HG03460 (cell line): ENCODE results near the gene CKLF.

Source experiments
- ATAC-seq: cut with Tn5 transposase; IDR thresholded peaks from one replicate; pipeline ENCODE4 v1.9.1; 2021; ENCODE audit not compliant: unreplicated experiment

The CKLF gene

DNA sequence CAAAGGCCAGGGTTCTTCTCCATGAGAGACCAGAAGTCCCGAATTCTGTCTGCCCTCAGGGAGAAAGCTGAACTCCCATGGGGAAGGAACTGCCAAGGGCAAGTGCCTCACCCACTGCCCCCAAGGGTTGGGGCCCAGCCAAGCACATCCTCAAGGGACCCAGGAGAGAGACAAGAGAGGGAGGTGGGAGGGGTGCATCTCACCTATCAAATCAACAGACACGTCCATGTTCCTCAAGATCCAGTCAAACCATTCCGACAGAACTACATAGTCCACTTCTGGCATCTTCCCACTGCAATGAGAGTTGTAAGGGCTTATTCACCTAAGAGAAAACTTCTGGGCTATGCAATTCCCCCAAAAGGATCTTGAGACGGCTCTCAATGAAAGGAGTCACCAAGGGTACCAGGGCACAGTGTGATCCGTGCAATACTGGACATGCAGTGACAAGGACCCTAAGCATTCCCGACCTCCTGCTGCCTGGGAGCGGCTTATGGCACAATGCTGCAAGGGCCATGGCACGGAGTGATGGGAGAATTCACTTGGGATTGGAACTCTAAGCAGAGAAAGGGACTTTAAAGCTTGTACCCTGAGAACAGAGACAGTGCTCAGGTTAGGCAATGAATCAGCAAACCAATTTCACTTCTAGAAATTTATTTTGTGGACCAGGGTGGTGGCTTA is 34.7 kb upstream of the CKLF start:
- no peak for ATAC-seq

DNA sequence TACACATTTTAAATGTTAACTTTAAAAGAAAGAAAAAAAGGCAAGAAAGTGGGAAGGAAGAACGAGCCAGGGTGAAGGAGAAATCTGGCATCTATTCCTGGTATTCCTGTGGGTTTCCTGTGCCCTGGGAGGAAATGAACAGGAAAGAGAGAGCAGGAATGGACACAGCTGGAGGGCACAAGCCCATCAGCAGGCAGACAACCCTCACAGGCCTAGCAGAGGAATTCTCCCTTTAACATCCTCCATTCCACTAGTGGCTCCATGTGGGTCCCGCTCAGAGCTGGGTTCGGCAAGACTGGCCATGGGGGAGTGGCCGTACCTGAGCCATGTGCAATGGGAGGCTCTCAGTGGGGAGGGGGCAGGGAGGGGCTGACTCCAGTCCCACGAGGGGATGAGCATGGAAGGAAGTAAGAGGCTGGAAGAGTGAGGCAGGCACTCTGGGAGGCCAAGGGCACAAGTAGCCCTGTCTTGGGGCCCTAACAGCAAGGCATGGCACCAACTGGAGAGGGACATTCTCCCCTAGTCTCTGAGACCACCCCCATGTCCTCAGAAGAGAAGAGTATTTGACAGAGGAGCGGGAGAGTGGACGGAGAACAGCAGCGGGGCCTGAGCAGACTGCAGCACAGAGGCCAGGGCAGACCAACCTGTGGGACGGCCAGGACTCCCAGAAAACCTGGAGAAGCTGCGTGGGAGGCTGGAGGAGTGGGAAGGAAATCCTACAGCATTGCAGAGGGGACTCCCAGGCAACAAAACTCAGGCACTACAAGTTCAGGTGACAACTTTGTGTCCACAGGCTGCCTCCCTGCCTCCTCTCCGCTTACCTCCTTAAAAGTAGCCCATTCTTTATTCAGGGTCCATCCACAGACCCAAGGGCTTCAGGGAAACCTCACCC is 32.6 kb upstream of the CKLF start:
- no peak for ATAC-seq

DNA sequence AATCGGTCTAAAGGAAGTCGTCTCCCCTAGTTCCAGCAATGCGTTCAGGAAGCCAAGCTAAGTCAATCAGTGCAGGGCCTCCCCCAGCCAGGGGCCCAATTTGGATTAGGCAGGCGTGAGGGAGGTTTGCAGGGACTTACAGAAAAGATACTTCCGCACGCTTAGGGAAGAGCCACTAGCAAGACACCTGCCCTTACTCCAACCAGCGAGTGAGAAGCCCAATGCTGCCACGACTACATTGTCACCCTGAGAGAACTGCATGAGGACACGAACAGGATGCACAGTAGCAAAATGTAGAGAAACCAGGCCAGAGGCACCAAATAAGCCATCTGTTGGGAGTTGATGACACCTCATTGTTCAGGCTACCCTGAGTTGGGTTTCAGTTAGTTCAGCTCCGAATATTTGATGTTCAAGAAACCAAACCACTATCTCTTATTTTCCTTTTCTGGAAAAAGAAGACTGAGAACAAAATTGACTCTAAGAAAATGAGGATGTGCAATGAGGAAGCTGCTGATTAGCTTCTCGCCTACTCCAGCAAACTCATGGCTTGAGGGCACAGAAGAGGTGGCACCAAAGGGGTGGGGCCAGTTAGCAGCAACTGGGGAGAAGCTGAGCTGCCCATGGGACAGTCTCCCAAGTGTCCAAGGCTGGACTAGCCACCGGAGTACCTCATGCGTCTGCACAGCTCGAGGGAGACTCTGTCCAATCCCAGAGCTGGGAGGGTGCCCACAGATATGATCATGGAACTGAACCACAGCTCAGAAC is 31.8 kb upstream of the CKLF start:
- no peak for ATAC-seq

GRCh38 chr16:66521252-66521713 is 31.1 kb upstream of the CKLF start:
- ATAC-seq = no peak

DNA sequence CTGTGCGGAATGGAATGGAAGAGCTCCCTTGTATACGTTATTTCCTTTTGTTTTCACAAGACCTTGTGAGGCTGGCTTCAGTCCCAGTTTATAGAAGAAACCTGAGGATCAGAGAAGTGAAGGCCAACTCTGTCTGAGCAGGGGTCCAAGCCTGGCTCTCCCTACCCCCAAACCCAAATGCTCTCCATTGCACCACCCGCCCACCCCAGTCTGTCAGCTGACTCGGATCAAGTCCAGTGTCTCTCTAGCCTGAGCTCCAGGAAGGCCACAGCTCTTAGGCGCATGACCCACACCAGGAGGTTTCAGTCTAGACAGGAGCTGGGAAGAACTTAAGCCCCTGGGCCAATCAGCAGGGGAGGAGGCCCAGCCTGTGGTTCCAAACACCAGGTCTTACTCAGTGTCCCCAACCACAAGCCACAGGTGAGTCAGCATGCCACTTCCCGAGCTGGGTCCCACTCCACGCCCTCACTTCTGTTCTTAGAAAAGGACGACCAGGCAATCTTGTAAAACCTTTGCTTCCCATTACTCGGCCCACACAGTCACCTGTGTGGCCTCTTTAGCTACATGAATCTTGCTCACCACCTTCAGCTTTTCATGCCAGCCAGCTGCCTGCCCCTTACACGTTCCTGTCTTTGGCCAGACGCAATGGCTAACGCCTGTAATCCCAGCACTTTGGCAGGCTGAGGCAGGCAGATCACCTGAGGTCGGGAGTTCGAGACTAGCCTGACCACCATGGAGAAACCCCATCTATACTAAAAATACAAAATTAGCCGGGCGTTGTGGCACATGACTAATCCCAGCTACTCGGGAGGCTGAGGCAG is 30.2 kb upstream of the CKLF start:
- peak; percentile 42 for ATAC-seq

- no peak for ATAC-seq
Observed at GRCh38 chr16:66522816-66523590, 29.4 kb upstream of the CKLF start.

GRCh38 chr16:66523861-66524354 is 28.5 kb upstream of the CKLF start:
- peak; percentile 45 for ATAC-seq

DNA sequence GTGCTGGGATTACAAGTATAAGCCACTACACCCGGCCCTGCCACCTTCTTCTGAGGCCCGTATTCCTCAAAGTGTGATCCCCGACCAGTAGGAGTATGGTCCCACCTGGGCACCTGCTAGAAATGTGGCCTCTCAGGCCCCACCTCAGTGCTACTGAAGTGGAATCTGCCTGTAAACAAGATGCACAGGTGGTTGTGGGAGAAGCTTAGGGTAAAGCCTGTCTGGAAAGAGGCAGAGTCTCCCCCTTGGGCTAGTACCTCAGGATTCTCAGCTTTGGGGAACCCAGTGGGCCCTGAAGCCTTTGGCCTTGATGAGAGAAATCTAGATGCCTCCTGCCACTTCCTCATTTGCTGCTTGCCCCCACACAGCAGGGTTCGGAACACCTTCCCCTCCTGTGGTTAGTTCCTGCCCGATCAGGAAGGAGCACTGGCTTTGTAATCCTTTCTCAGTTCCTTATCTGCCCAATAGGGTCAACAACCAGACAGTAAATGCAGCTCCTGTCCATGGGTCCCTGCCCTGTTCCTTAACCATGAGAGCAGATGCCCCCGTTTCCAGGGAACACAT is 27.7 kb upstream of the CKLF start:
- peak; percentile 64 for ATAC-seq

- ATAC-seq = no peak
Observed at GRCh38 chr16:66525396-66526180, 26.8 kb upstream of the CKLF start.

DNA sequence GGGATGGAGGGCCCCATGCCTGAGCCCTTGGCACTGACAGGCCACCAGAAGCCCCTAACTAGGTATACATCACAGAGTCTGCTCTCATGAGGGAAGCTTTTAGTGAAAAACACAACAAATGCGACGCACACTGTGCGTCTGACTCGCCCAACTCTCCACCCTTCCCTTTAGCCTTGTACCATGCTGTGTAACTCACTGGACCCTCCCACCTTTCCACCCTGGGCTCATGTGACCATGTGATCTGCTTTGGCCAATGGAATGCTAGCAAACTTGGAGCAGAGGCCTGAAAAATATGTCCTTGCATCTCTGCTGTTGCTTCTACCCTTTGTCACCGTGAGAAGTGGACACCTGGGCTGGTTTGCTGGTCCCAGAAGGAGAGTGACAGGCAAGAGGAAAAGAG is 24.1 kb upstream of the CKLF start:
- ATAC-seq = no peak

- no peak for ATAC-seq
Observed at GRCh38 chr16:66529475-66529874, 22.9 kb upstream of the CKLF start.

DNA sequence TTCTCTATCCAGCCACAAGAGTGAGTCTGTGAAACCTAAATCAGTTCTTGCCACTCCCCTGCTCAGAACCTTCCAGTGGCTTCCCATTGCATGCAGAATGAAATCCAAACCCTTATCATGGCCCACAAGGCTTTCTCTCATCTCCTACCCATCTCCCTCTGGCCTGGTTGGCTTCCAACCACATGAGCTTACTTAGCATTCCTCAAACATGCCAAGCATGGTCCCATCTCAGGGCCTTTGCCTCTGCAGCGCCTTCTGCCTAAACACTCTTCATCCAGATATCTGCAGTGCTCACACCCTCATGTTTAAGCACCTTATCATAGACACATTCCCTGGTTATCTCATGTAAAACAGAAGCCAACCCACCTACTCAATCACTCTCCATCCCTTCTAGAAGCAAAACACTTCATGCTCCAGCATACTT is 18.0 kb upstream of the CKLF start:
- ATAC-seq = no peak

- ATAC-seq = no peak
Observed at GRCh38 chr16:66536525-66536924, 15.9 kb upstream of the CKLF start.

DNA sequence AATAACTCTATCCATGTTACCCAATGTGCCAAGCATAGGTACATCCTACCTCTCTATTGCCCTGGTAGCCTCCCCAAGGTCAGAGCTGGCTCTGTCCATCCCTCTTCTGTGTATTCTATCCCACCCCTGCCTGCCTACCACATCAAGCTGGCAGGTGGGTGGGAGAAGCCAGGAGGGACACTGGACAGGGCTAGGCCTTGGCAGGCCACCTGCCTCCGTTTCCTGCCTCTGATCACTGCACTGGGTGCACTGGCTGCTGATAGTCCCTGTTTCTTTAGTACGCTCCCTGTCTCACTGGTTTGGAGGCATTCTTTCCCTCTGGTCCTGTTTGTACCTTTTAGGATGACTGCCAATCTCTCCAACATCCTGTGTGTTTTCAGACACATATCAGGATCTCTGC is 15.1 kb upstream of the CKLF start:
- ATAC-seq = no peak

DNA sequence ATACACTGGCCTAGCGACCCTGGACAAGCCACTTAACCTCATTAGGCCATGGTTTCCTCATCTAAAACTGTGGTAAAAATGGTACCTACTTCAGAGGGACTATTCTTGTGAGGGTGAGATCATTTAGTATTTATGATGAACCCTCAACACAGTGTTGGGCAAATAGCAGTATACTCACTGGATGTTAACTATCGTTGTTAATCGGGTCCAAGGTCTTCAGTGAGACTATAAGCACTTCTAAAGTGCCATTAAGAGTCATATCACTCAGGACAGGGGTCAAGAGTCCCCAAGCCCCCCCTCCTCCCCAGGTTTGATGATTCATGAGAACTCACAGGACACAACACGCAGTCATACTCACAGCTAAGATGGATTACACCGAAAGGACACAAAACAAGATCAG is 13.5 kb upstream of the CKLF start:
- no peak for ATAC-seq

- ATAC-seq = no peak
Observed at GRCh38 chr16:66539623-66540469, 12.5 kb upstream of the CKLF start.
